Measurements from ENCODE around the gene MAMDC2.

The MAMDC2 gene

GRCh38 chr9:70064496-70064895, 20.8 kb downstream of the MAMDC2 start:
- peaks cover 3% of the 10 kb centered on the region for H3K79me1 ChIP-seq (ENCODE audit: low read depth, low read length)
- no peak overlapping the region for H2BK5ac ChIP-seq (ENCODE audit: low read length)
- H3K4me2 ChIP-seq (ENCODE audit: insufficient read depth, low read length, poor library complexity, severe bottlenecking): no peak overlapping the region
- H3K27me3 ChIP-seq (ENCODE audit: control insufficient read depth in 3 of 3, insufficient read depth in 3 of 3, low read depth in 1 of 3, low read length in 3 of 3): peaks cover 0 to 12% (median 0%) of the 10 kb centered on the region in 3 experiments
- no peak overlapping the region for H4K91ac ChIP-seq (ENCODE audit: low read depth, low read length, poor library complexity)
- DNase-seq (ENCODE audit: low spot score): no peak
- no peak overlapping the region for H3K18ac ChIP-seq (ENCODE audit: low read length)
- no peak overlapping the region for H3K23ac ChIP-seq (ENCODE audit: low read depth, low read length, poor library complexity)
- no peak overlapping the region for H2AK5ac ChIP-seq (ENCODE audit: low read depth, low read length)
- WGBS, 2 donors (ENCODE audit: extremely low coverage in 2 of 2, insufficient read length in 2 of 2, insufficient replicate concordance in 1 of 2): no CpG with 5 or more reads among the region's 1 CpG
- H2AFZ ChIP-seq (ENCODE audit: low read length): no peak overlapping the region
- H3K14ac ChIP-seq (ENCODE audit: low read length): no peak overlapping the region
- H2BK15ac ChIP-seq (ENCODE audit: low read length): no peak overlapping the region
- no peak overlapping the region for H3K4ac ChIP-seq (ENCODE audit: low read length)
- no peak overlapping the region for H2BK12ac ChIP-seq (ENCODE audit: low read length)
- H3K9me3 ChIP-seq (replicated peaks in 1 of 2; ENCODE audit: control insufficient read depth in 2 of 2, insufficient read depth in 1 of 2, low read depth in 1 of 2, low read length in 2 of 2): no peaks in the 10 kb centered on the region
- no peaks in the 10 kb centered on the region for H3K36me3 ChIP-seq (replicated peaks in 1 of 2; ENCODE audit: control insufficient read depth in 2 of 2, insufficient read depth in 2 of 2, low read length in 2 of 2)
- no peak overlapping the region for H3K9ac ChIP-seq (ENCODE audit: low read depth, low read length, poor library complexity)
- no peaks in the 10 kb centered on the region for H3K4me1 ChIP-seq (ENCODE audit: control insufficient read depth in 2 of 2, insufficient read depth in 1 of 2, low read depth in 1 of 2, low read length in 2 of 2)
- no peak overlapping the region for H3K27ac ChIP-seq (replicated peaks; ENCODE audit: low read length)
- no peak overlapping the region for H2BK120ac ChIP-seq (ENCODE audit: low read depth, low read length)
- H4K8ac ChIP-seq (ENCODE audit: low read depth, low read length): no peak overlapping the region
- no peak overlapping the region for H3K4me3 ChIP-seq (ENCODE audit: low read length in 2 of 2)

- DNase-seq (ENCODE audit: low spot score): no peak
- Histone ChIP-seq H3K14ac (ENCODE audit: low read length) (no peak overlapping the region), H3K4me2 (ENCODE audit: insufficient read depth, low read length, poor library complexity, severe bottlenecking) (no peak overlapping the region), H2AFZ (ENCODE audit: low read length) (no peak overlapping the region), H3K79me1 (ENCODE audit: low read depth, low read length) (peaks cover 3% of the 10 kb centered on the region), H2BK120ac (ENCODE audit: low read depth, low read length) (no peak overlapping the region), H3K4me1 (ENCODE audit: control insufficient read depth in 2 of 2, insufficient read depth in 1 of 2, low read depth in 1 of 2, low read length in 2 of 2) (no peaks in the 10 kb centered on the region), H2BK5ac (ENCODE audit: low read length) (no peak overlapping the region), H3K18ac (ENCODE audit: low read length) (no peak overlapping the region), H2BK12ac (ENCODE audit: low read length) (no peak overlapping the region), H3K36me3 (replicated peaks in 1 of 2; ENCODE audit: control insufficient read depth in 2 of 2, insufficient read depth in 2 of 2, low read length in 2 of 2) (no peaks in the 10 kb centered on the region), H3K9me3 (replicated peaks in 1 of 2; ENCODE audit: control insufficient read depth in 2 of 2, insufficient read depth in 1 of 2, low read depth in 1 of 2, low read length in 2 of 2) (no peaks in the 10 kb centered on the region), H3K9ac (ENCODE audit: low read depth, low read length, poor library complexity) (no peak overlapping the region), H3K27ac (replicated peaks; ENCODE audit: low read length) (no peak overlapping the region), H3K4me3 (ENCODE audit: low read length in 2 of 2) (no peak overlapping the region), H4K91ac (ENCODE audit: low read depth, low read length, poor library complexity) (no peak overlapping the region), H2AK5ac (ENCODE audit: low read depth, low read length) (no peak overlapping the region), H3K4ac (ENCODE audit: low read length) (no peak overlapping the region), H4K8ac (ENCODE audit: low read depth, low read length) (no peak overlapping the region), H3K23ac (ENCODE audit: low read depth, low read length, poor library complexity) (no peak overlapping the region), H2BK15ac (ENCODE audit: low read length) (no peak overlapping the region), H3K27me3 (ENCODE audit: control insufficient read depth in 3 of 3, insufficient read depth in 3 of 3, low read depth in 1 of 3, low read length in 3 of 3) (peaks cover 0 to 12% (median 0%) of the 10 kb centered on the region in 3 experiments)
- WGBS, 2 donors (ENCODE audit: extremely low coverage in 2 of 2, insufficient read length in 2 of 2, insufficient replicate concordance in 1 of 2): no CpG with 5 or more reads among the region's 2 CpGs
Measured at GRCh38 chr9:70065572-70065971, 21.9 kb downstream of the MAMDC2 start.

- Histone ChIP-seq H3K9me3 (replicated peaks in 1 of 2; ENCODE audit: control insufficient read depth in 2 of 2, insufficient read depth in 1 of 2, low read depth in 1 of 2, low read length in 2 of 2) (no peaks in the 10 kb centered on the region), H4K8ac (ENCODE audit: low read depth, low read length) (no peak overlapping the region), H2AFZ (ENCODE audit: low read length) (no peak overlapping the region), H3K27me3 (ENCODE audit: control insufficient read depth in 3 of 3, insufficient read depth in 3 of 3, low read depth in 1 of 3, low read length in 3 of 3) (peaks cover 0 to 12% (median 0%) of the 10 kb centered on the region in 3 experiments), H3K4me2 (ENCODE audit: insufficient read depth, low read length, poor library complexity, severe bottlenecking) (no peak overlapping the region), H3K23ac (ENCODE audit: low read depth, low read length, poor library complexity) (no peak overlapping the region), H2BK5ac (ENCODE audit: low read length) (no peak overlapping the region), H3K4ac (ENCODE audit: low read length) (no peak overlapping the region), H3K27ac (replicated peaks; ENCODE audit: low read length) (no peak overlapping the region), H3K4me1 (ENCODE audit: control insufficient read depth in 2 of 2, insufficient read depth in 1 of 2, low read depth in 1 of 2, low read length in 2 of 2) (no peaks in the 10 kb centered on the region), H2BK15ac (ENCODE audit: low read length) (no peak overlapping the region), H3K14ac (ENCODE audit: low read length) (no peak overlapping the region), H3K18ac (ENCODE audit: low read length) (no peak overlapping the region), H2BK120ac (ENCODE audit: low read depth, low read length) (no peak overlapping the region), H3K4me3 (ENCODE audit: low read length in 2 of 2) (no peak overlapping the region), H4K91ac (ENCODE audit: low read depth, low read length, poor library complexity) (no peak overlapping the region), H2AK5ac (ENCODE audit: low read depth, low read length) (no peak overlapping the region), H3K9ac (ENCODE audit: low read depth, low read length, poor library complexity) (no peak overlapping the region), H2BK12ac (ENCODE audit: low read length) (no peak overlapping the region), H3K79me1 (ENCODE audit: low read depth, low read length) (no peaks in the 10 kb centered on the region), H3K36me3 (replicated peaks in 1 of 2; ENCODE audit: control insufficient read depth in 2 of 2, insufficient read depth in 2 of 2, low read length in 2 of 2) (no peaks in the 10 kb centered on the region)
- DNase-seq (ENCODE audit: low spot score): no peak
- WGBS, 2 donors (ENCODE audit: extremely low coverage in 2 of 2, insufficient read length in 2 of 2, insufficient replicate concordance in 1 of 2): no CpG with 5 or more reads among the region's 4 CpGs
Measured at GRCh38 chr9:70066418-70066817, 22.8 kb downstream of the MAMDC2 start.

- Histone ChIP-seq H2BK15ac (ENCODE audit: low read length) (no peak overlapping the region), H3K36me3 (replicated peaks in 1 of 2; ENCODE audit: control insufficient read depth in 2 of 2, insufficient read depth in 2 of 2, low read length in 2 of 2) (no peaks in the 10 kb centered on the region), H3K9me3 (replicated peaks in 1 of 2; ENCODE audit: control insufficient read depth in 2 of 2, insufficient read depth in 1 of 2, low read depth in 1 of 2, low read length in 2 of 2) (no peaks in the 10 kb centered on the region), H3K4me3 (ENCODE audit: low read length in 2 of 2) (no peak overlapping the region), H3K27ac (replicated peaks; ENCODE audit: low read length) (no peak overlapping the region), H3K79me1 (ENCODE audit: low read depth, low read length) (no peaks in the 10 kb centered on the region), H3K23ac (ENCODE audit: low read depth, low read length, poor library complexity) (no peak overlapping the region), H2BK12ac (ENCODE audit: low read length) (no peak overlapping the region), H3K9ac (ENCODE audit: low read depth, low read length, poor library complexity) (no peak overlapping the region), H3K4me1 (ENCODE audit: control insufficient read depth in 2 of 2, insufficient read depth in 1 of 2, low read depth in 1 of 2, low read length in 2 of 2) (no peaks in the 10 kb centered on the region), H3K4ac (ENCODE audit: low read length) (no peak overlapping the region), H2BK5ac (ENCODE audit: low read length) (no peak overlapping the region), H2BK120ac (ENCODE audit: low read depth, low read length) (no peak overlapping the region), H3K27me3 (ENCODE audit: control insufficient read depth in 3 of 3, insufficient read depth in 3 of 3, low read depth in 1 of 3, low read length in 3 of 3) (peaks cover 0 to 12% (median 0%) of the 10 kb centered on the region in 3 experiments), H4K91ac (ENCODE audit: low read depth, low read length, poor library complexity) (no peak overlapping the region), H3K4me2 (ENCODE audit: insufficient read depth, low read length, poor library complexity, severe bottlenecking) (no peak overlapping the region), H3K14ac (ENCODE audit: low read length) (no peak overlapping the region), H3K18ac (ENCODE audit: low read length) (no peak overlapping the region), H2AFZ (ENCODE audit: low read length) (no peak overlapping the region), H2AK5ac (ENCODE audit: low read depth, low read length) (no peak overlapping the region), H4K8ac (ENCODE audit: low read depth, low read length) (no peak overlapping the region)
- no peak for DNase-seq (ENCODE audit: low spot score)
- WGBS, 2 donors (ENCODE audit: extremely low coverage in 2 of 2, insufficient read length in 2 of 2, insufficient replicate concordance in 1 of 2): no CpG with 5 or more reads among the region's 2 CpGs
Measured at GRCh38 chr9:70066874-70067273, 23.2 kb downstream of the MAMDC2 start.
